NB4 (cell line): ENCODE measurements around the gene C1orf56.

Source experiments
- DNase-seq: peaks from one replicate; pipeline ENCODE4 v3.0.0; 2010; ENCODE audit warnings: low read depth
- H3K4me3 ChIP-seq: one replicate; pipeline ENCODE4 v1.5.1; 2011; ENCODE audit warnings: mild to moderate bottlenecking, low read depth, low read length, moderate library complexity
- MAX ChIP-seq: IDR thresholded peaks from 2 replicates; pipeline ENCODE4 v1.6.1; 2011; ENCODE audit warnings: low read depth, low read length
- MYC ChIP-seq: IDR thresholded peaks from 2 replicates; pipeline ENCODE4 v1.6.1; 2011; ENCODE audit warnings: low read depth, low read length
- POLR2A ChIP-seq: IDR thresholded peaks from 2 replicates; pipeline ENCODE4 v1.6.1; 2011; ENCODE audit warnings: mild to moderate bottlenecking; ENCODE audit not compliant: insufficient read length; ENCODE audit errors: extremely low read depth
- TF ChIP-seq, protein P1 (sequence below): IDR thresholded peaks from one replicate; pipeline ENCODE4 v1.5.1; 2012; ENCODE audit warnings: low read depth, low read length

C1orf56 gene

DNA sequence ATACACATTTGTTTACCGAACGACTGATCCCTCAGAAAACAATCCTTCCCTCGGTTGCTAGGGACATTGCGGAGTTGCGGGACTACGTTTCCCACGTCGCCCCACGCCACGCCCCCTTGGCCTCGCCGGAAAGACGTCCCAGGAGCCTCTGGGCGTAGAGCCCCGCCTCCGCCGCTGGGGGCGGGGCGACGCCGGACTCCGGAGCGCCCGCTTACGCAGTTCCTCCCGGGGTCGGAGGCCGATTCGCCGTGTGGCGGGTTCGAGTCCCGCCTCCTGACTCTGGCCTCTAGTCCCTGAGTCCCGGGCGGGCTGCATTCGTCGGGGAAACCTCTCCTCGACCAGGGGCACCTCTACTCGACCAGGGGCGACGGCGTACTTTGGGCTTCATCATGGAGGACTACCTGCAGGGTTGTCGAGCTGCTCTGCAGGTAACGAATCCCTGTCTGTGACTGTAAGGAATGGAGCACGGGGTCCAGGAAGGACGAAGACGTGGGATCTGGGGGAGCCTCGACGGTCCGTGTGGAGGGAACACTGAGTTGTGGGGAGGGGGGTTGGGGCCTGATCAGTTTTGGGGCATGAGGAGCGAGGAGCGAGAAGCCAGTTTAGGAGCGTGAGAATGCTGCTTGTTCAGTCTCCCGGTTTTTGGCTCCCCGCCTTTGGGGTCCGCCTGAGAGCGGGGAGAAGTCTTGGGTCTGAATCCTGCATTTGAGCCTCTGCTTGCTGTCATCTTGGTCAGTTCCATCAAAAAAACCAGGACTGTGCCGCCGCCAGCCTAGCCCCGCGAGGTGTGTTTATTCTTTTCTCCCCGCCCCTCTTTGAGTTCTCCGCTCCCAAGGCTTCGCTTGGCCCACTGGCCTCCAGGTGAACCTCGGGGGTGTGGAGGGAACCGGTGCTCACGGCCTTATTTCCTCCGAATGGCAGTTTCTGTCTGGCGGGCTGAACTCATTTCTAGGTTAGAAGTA lies 39.0 kb upstream of the C1orf56 start, which contains the start of gene PRUNE1:
PRUNE1 (plus strand) TSS at position 206 of the 962 bp plus-strand sequence; CDS start at position 390, 184 bp downstream.
- DNase-seq, result peak; percentile 93
- H3K4me3 ChIP-seq, result peak within 1 kb of the TSS; percentile 92
- TF ChIP-seq MYC (peak; percentile 36; the same call in 1 of the 2 replicates), POLR2A (peak; percentile 43), MAX (0 out of 2 replicates have a peak, but pooled peaks have one; percentile 39)
- TF ChIP-seq, protein P1, sequence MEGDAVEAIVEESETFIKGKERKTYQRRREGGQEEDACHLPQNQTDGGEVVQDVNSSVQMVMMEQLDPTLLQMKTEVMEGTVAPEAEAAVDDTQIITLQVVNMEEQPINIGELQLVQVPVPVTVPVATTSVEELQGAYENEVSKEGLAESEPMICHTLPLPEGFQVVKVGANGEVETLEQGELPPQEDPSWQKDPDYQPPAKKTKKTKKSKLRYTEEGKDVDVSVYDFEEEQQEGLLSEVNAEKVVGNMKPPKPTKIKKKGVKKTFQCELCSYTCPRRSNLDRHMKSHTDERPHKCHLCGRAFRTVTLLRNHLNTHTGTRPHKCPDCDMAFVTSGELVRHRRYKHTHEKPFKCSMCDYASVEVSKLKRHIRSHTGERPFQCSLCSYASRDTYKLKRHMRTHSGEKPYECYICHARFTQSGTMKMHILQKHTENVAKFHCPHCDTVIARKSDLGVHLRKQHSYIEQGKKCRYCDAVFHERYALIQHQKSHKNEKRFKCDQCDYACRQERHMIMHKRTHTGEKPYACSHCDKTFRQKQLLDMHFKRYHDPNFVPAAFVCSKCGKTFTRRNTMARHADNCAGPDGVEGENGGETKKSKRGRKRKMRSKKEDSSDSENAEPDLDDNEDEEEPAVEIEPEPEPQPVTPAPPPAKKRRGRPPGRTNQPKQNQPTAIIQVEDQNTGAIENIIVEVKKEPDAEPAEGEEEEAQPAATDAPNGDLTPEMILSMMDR, result no peak

GRCh38 chr1:151009206-151009587 lies 38.4 kb upstream of the C1orf56 start:
- TF ChIP-seq MAX (no peak), POLR2A (no peak), MYC (no peak)
- TF ChIP-seq, protein P1, result no peak

DNA sequence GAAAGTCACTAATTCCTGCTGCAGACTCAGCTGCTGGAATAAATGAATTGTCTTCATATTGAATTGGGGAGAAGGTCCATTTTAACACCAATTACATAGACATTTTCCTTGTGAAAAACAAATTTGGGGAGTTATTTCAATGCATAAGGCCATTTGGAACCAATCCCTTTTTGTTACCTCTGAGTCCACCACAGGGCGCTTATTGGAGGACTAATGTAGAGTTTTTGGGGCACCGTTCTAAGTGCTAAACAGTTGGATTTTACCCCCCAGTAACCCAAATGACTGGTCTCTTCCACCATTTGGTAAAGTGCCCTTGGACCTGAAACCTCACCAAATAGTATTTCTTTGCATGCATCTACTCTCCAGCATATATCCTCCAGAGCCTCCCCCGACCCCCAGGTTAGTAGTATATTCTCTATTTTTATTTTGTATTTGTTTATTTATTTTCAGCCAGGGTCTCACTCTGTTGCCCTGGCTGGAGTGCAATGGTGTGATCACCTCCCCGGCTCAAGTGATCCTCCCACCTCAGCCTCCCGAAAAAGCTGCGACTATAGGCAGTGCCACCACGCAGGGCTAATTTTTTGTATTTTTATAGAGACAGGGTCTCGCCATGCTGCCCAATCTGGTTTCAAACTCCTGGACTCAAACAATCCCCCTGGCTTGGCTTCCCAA lies 37.7 kb upstream of the C1orf56 start:
- H3K4me3 ChIP-seq, result peak overlapping the region; percentile 16
- TF ChIP-seq MAX, result no peak
- TF ChIP-seq, protein P1, result no peak
- TF ChIP-seq POLR2A, result no peak
- TF ChIP-seq MYC, result no peak
- no peak for DNase-seq

More at GRCh38 chr1:151009206-151009587, 38.4 kb upstream of the C1orf56 start:
- peak overlapping the region; percentile 92 for H3K4me3 ChIP-seq
- no peak for DNase-seq

DNA sequence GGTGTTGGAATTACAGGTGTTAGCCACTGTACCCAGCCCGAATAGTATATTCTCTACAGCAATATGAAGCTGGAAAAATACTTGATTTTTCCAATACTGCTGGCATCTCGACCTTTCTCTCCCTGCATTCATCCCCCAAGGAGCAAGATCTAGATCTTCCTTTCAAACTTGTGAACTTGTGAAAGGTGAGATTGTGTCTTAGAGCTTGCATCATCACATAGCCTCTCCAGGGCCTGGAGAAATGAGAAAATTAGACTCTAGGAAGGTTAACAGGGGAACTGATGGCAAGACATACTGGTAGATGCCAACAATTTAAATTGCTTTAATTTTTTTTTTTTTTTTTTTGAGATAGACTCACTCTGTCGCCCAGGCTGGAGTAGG lies 37.2 kb upstream of the C1orf56 start:
- no peak for DNase-seq
- H3K4me3 ChIP-seq, result no peak overlapping the region
- TF ChIP-seq MYC (no peak), POLR2A (no peak), MAX (no peak)
- TF ChIP-seq, protein P1, result no peak

- TF ChIP-seq MAX, result no peak
- TF ChIP-seq POLR2A, result no peak
- TF ChIP-seq, protein P1, result no peak
- no peak for TF ChIP-seq MYC
- peak; percentile 23 for DNase-seq
- no peak overlapping the region for H3K4me3 ChIP-seq
Measured at GRCh38 chr1:151011154-151011850, 36.2 kb upstream of the C1orf56 start.
